Left cardiac atrium (tissue), 4 donors: Measurements from ENCODE around the gene MAP7D3. TPM values are rescaled to one million over a fixed set of nuclear protein-coding genes. Genes with fewer than 3 reads are reported as not detected.

ENCODE experiments used
- ATAC-seq, 2 donors: fragments of 200-7000 bp; cut with Tn5 transposase; one replicate each; pipeline ENCODE4 v1.9.1; 2020; ENCODE audit warnings: mild to moderate bottlenecking in 2 of 2, moderate library complexity in 2 of 2
- DNase-seq: peaks from one replicate; pipeline ENCODE4 v3.0.0-alpha.2; 2020
- intact Hi-C, 2 donors: fragments of 100-400 bp; cut with DNase I; formaldehyde crosslinking; loops; one replicate each; pipeline versions ENCODE4 v1.14.1 to v1.15.1; 2022 to 2023
- total RNA-seq, 2 donors: library from RNA; stranded (reverse); fragmentation: NEBNext Ultra II Directional; extraction: Animal tissue kit (Norgen Biotek cat#: 25700); gene quantifications; one replicate each; pipeline ENCODE4 v1.2.1, GENCODE V29; 2021
- donor health status: DM: no; HTN: yes; CAD: no.
- donor health status: DM: no; HTN: yes; CAD: no; lungs with severe emphysema.
- donor health status: DM: yes; HTN: yes; CAD: no.
- donor health status: Dilated cardiomyopathy.

The MAP7D3 gene
- total RNA-seq, 2 donors from 2014 or later = 11.8 to 12.5 TPM

DNA sequence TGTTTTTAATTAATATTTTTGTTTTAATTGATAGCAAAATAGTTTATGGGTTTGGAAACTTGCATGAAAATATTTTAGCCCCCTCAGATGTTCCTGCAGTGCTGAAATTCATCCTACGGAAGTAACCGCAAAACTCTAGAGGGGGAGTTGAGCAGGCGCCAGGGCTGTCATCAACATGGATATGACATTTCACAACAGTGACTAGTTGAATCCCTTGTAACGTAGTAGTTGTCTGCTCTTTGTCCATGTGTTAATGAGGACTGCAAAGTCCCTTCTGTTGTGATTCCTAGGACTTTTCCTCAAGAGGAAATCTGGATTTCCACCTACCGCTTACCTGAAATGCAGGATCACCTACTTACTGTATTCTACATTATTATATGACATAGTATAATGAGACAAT is 40.4 kb downstream of the MAP7D3 start:
- intact Hi-C loops = no loop called here
- ATAC-seq (no peak), DNase-seq (no peak)

- intact Hi-C loops = no loop called here
- DNase-seq = no peak
- ATAC-seq = no peak
Observed at GRCh38 chrX:136210243-136210642, 41.0 kb downstream of the MAP7D3 start.

DNA sequence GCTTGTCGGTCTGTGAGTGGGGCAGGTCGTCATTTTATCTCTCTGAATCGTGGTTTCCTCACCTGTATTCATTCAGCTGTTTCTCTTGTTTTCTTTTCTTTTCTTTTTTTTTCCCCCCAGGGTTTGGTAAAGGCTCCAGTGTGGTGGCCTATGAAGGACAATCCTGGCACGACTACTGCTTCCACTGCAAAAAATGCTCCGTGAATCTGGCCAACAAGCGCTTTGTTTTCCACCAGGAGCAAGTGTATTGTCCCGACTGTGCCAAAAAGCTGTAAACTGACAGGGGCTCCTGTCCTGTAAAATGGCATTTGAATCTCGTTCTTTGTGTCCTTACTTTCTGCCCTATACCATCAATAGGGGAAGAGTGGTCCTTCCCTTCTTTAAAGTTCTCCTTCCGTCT is 41.4 kb downstream of the MAP7D3 start:
- ATAC-seq (no peak), DNase-seq (no peak)
- intact Hi-C loops = loop anchor here in 1 of 2 donors (1.0 to 5.0 kb wide), 2 partner anchors 39 to 182 kb away; no protein-coding TSS in a partner anchor

DNA sequence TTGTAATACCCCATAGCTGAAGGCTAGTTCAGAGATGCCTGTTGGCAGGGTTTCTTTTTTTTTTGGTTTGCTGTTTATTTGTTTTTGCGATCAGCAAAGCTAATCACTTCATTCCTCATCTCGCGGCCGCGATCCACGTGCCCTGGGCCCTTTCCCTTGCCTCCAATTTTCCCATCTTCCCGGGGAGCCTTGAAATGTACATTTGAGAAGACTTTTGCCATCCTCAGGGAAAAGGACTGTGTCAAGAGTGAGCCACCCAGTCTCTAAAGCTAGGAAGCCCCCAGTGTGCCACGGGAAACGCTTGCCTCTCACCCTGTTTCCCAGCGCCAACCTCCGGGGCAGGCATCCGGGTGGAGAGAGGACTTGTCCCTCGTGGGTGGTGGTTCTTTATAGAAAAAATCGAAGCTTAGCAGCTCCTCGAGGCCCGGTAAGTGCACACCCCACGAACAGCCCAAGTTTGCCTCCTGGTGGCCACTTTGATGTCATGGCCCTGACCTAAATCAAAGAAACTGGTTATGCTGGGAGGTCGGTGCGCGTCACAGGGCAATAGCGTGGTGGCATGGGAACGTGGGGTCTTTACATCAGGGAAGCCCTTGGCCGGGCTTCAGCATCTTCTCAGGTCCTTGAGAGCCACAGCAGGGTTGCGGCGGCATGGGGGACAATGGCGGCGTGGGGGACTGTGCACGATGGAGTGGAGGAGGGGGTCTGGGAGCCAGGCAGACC is 42.0 kb downstream of the MAP7D3 start:
- DNase-seq = peak; percentile 69
- intact Hi-C loops = loop anchor here in 1 of 2 donors (1.0 to 5.0 kb wide), 2 partner anchors 39 to 182 kb away; no protein-coding TSS in a partner anchor
- peak; percentile 16 to 57 for ATAC-seq

DNA sequence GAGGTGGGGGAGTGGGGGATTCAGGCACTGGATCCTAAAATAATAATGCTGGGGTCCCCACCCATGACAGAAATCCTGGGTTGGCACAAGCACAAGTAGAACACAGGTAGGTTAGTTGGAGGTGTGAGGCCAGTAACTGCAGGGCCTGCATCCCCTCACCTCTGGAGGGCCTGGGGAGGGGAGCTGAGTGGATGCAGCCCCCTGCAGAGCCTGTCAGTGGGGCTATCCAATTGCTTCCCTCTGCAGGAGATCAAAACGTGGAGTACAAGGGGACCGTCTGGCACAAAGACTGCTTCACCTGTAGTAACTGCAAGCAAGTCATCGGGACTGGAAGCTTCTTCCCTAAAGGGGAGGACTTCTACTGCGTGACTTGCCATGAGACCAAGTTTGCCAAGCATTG is 43.7 kb downstream of the MAP7D3 start:
- DNase-seq = no peak
- ATAC-seq = no peak
- intact Hi-C loops = loop anchor here in 1 of 2 donors (5.0 kb wide), 1 partner anchor 180 kb away; no protein-coding TSS in a partner anchor

GRCh38 chrX:136206916-136207315 is 44.3 kb downstream of the MAP7D3 start:
- ATAC-seq = no peak
- DNase-seq = no peak
- intact Hi-C loops = loop anchor here in 1 of 2 donors (5.0 kb wide), 1 partner anchor 180 kb away; no protein-coding TSS in a partner anchor

DNA sequence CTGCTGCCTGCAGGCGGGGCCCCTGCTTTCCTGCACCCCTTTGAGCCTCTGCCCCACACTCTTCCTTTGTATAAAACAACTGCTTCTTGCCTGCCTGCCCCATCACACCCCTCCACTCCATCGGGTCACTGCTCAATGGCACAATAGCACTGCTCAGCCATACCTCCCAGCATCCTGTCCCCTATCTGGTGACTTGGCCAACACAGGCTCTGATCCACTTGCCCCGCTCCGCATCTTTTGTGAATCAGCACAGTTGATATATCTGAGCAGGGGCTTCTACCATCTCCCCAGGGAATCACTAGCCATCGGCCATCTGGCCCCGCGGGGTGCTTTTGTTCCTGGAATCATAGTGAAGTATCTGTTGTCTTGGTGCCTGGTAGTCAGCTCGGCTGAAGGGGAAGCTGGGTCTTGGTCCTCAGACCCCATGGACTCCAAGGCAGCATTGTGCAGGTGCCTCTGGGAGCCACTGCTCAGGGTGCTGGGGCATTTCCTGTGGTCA is 45.3 kb downstream of the MAP7D3 start:
- intact Hi-C loops = loop anchor here in 1 of 2 donors (5.0 kb wide), 1 partner anchor 179 kb away; no protein-coding TSS in a partner anchor
- DNase-seq (no peak), ATAC-seq (no peak)

- ATAC-seq = peak; percentile 32 to 76
- DNase-seq = peak; percentile 57
- intact Hi-C loops = no loop called here
Observed at GRCh38 chrX:136204571-136204970, 46.6 kb downstream of the MAP7D3 start.

- ATAC-seq = no peak
- no peak for DNase-seq
- intact Hi-C loops = no loop called here
Observed at GRCh38 chrX:136203951-136204350, 47.2 kb downstream of the MAP7D3 start.

GRCh38 chrX:136203438-136203837 is 47.8 kb downstream of the MAP7D3 start:
- DNase-seq = no peak
- intact Hi-C loops = no loop called here
- ATAC-seq = no peak

GRCh38 chrX:136202889-136203288 is 48.3 kb downstream of the MAP7D3 start:
- peak in 1 of 2 donors; percentile 4 for ATAC-seq

GRCh38 chrX:136201601-136202000 is 49.6 kb downstream of the MAP7D3 start:
- no peak for ATAC-seq
- intact Hi-C loops = no loop called here

More at GRCh38 chrX:136202889-136203288, 48.3 kb downstream of the MAP7D3 start:
- no peak for DNase-seq
- intact Hi-C loops = no loop called here

DNA sequence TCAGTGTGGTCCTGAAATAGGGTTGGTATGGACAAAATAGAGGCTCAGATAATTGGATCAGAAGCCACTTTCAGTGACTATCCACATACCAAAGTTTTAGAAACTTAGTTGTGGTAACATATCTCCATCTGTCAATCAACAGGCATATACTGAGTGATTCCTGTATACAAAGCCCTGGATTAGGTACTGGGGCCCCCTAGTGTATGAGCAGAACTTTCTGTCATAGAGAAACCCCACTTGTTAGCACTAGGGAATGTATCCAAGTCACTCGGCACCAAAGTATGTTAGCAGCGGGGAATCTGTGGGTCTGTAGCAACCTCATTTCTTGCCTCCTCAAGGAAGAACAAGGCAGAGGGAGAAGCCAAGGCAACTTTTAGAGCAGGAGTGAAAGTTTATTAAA is 50.7 kb downstream of the MAP7D3 start:
- DNase-seq = no peak
- peak; percentile 21 to 56 for ATAC-seq

More at GRCh38 chrX:136201601-136202000, 49.6 kb downstream of the MAP7D3 start:
- DNase-seq = no peak

GRCh38 chrX:136199365-136199764 is 51.8 kb downstream of the MAP7D3 start:
- intact Hi-C loops = no loop called here
- ATAC-seq = no peak

More for the DNA sequence above, 50.7 kb downstream of the MAP7D3 start:
- intact Hi-C loops = no loop called here

DNA sequence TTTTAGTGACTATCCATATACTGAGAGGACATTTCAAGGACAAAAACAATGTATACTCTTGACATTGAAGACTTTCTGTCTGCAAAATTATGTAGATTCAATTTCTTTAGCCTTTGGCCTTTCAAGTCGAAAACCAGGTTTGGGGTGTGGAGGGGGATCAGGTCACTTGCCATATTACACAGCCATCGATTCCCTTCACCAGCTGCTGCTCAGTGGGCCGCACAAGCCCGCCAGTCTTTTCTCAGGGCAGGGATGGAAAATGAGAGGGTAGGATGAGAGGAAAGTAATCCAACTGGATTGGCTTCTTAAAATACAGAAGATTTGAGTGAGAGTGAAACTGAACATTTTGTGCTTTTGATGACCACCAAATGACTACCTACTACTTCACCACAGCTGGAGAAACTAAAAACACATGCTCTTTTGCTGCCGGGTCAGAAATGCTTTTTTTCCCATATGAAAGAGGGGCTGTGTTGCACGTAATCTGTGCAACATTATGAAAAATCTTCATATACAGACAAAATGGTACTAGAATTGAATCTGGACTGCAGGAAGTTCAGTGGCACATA is 52.4 kb downstream of the MAP7D3 start:
- DNase-seq (no peak), ATAC-seq (no peak)
- intact Hi-C loops = no loop called here

More at GRCh38 chrX:136199365-136199764, 51.8 kb downstream of the MAP7D3 start:
- no peak for DNase-seq

GRCh38 chrX:136198010-136198409 is 53.2 kb downstream of the MAP7D3 start:
- intact Hi-C loops = no loop called here
- DNase-seq (no peak), ATAC-seq (no peak)

GRCh38 chrX:136196691-136197155 is 54.5 kb downstream of the MAP7D3 start:
- peak in 1 of 2 donors; percentile 52 for ATAC-seq
- DNase-seq = no peak
- intact Hi-C loops = no loop called here

GRCh38 chrX:136195247-136195646 is 56.0 kb downstream of the MAP7D3 start:
- ATAC-seq (no peak), DNase-seq (no peak)
- intact Hi-C loops = no loop called here

- ATAC-seq (no peak), DNase-seq (no peak)
- intact Hi-C loops = no loop called here
Observed at GRCh38 chrX:136194536-136194935, 56.7 kb downstream of the MAP7D3 start.

GRCh38 chrX:136193771-136194170 is 57.4 kb downstream of the MAP7D3 start:
- intact Hi-C loops = no loop called here
- ATAC-seq (no peak), DNase-seq (no peak)
